Esophagus squamous epithelium (tissue), 4 donors: Measurements from ENCODE around the gene MCRS1.

Experiments used
- CTCF ChIP-seq, 6 experiments: fragments of 450-650 bp in 4 of 6; fragments of 200-600 bp in 2 of 6; sonication (generic) in 2 of 6; IDR thresholded peaks; one replicate each; pipeline ENCODE4 v1.5.1; 2016 to 2019; ENCODE audit warnings: antibody characterized with exemption in 6 of 6, mild to moderate bottlenecking in 4 of 6, moderate library complexity in 4 of 6
- POLR2A ChIP-seq, 4 donors: fragments of 450-650 bp; IDR thresholded peaks; one replicate each; pipeline ENCODE4 v1.6.1; 2017; ENCODE audit warnings: antibody characterized with exemption in 4 of 4, mild to moderate bottlenecking in 4 of 4, moderate library complexity in 3 of 4

- TF ChIP-seq POLR2A (IDR thresholded peaks at IDR 0.05) (no peak), CTCF (IDR thresholded peaks at IDR 0.05) (no peak)
These were observed 3.1 kb downstream of the MCRS1 start for GRCh38 chr12:49564686-49565405.
